GM10266 (cell line): ENCODE results near the gene ARHGAP15.

Experiments used
- DNase-seq: peaks from one replicate; pipeline ENCODE4 v3.0.0; 2012; ENCODE audit errors: extremely low spot score
- TF ChIP-seq, protein P1 (sequence below): IDR thresholded peaks from 2 replicates; pipeline ENCODE4 v1.5.1; 2012; ENCODE audit warnings: mild to moderate bottlenecking, low read depth; ENCODE audit not compliant: control insufficient read depth, insufficient read depth; ENCODE audit errors: missing control alignments

The ARHGAP15 gene

DNA sequence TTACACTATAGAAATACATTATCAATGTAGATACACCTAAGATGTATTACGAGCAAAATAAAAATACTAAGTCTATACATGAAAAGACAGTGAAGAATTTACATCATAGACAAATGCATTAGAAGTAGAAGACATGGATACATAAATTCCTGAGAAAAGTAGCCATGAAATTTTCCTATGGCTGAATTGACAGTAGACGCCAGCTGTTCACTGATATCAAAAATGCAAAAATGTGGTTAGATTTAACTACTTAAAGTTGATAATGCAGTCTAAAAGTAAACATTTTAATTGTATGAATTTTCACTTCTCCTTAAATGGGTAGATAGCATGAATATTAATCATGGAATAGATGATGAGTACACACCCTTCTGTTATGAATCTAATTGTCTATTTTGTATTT is 350.9 kb downstream of the ARHGAP15 start:
- no peak for DNase-seq
- TF ChIP-seq, protein P1, sequence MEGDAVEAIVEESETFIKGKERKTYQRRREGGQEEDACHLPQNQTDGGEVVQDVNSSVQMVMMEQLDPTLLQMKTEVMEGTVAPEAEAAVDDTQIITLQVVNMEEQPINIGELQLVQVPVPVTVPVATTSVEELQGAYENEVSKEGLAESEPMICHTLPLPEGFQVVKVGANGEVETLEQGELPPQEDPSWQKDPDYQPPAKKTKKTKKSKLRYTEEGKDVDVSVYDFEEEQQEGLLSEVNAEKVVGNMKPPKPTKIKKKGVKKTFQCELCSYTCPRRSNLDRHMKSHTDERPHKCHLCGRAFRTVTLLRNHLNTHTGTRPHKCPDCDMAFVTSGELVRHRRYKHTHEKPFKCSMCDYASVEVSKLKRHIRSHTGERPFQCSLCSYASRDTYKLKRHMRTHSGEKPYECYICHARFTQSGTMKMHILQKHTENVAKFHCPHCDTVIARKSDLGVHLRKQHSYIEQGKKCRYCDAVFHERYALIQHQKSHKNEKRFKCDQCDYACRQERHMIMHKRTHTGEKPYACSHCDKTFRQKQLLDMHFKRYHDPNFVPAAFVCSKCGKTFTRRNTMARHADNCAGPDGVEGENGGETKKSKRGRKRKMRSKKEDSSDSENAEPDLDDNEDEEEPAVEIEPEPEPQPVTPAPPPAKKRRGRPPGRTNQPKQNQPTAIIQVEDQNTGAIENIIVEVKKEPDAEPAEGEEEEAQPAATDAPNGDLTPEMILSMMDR, result no peak

- TF ChIP-seq, protein P1, result no peak
- DNase-seq, result no peak
These were observed 351.5 kb downstream of the ARHGAP15 start for GRCh38 chr2:143480601-143481236.

GRCh38 chr2:143481237-143481623 is 352.0 kb downstream of the ARHGAP15 start:
- TF ChIP-seq, protein P1, result no peak
- DNase-seq, result no peak

- no peak for DNase-seq
These were observed 352.5 kb downstream of the ARHGAP15 start for GRCh38 chr2:143481733-143482132.

DNA sequence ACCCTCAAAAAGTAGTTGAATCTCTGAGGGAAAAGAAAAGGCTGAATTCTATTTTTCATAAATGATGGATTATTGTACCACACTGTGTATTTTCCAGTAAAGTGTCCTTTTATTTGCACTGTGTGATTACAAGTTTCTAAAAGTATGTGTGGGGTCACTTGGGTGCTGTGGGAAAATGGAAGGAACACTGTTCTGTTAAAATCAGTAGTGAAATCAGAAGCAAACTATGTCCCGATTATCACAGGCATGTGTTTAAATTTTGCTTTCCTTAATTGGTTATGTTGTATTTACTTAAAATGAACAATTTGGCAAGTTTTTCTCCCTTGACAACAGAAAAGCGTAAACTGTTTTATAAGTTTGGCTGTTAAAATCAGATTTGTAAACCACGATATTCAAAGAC is 353.1 kb downstream of the ARHGAP15 start:
- TF ChIP-seq, protein P1, result no peak
- DNase-seq, result no peak

More at GRCh38 chr2:143481733-143482132, 352.5 kb downstream of the ARHGAP15 start:
- TF ChIP-seq, protein P1, result no peak

- TF ChIP-seq, protein P1, result no peak
- DNase-seq, result no peak
These were observed 353.6 kb downstream of the ARHGAP15 start for GRCh38 chr2:143482771-143483170.

DNA sequence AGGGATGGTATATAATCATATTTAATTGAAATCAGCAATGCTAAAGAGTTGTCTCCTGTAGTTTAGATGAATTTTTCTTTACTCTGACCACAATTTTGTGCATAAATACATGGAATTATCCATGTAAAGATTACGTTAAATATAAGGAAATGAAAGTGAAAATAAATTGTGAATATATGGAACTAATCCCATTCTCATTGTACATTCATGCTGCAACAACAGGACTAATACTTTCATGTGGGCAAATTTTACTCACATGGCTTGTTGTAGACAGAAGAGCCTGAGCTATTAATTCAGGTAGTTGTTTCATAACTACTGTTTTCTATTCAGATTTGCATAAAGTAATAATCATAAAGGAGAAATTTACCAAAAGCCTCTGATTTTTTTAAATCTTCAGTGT is 357.8 kb downstream of the ARHGAP15 start:
- DNase-seq, result no peak
- TF ChIP-seq, protein P1, result no peak
